ENCODE measurements around the gene RANBP3. TPM values are rescaled to one million over a fixed set of nuclear protein-coding genes. Genes with fewer than 3 reads are reported as not detected.

Gene RANBP3
- total RNA-seq, 1 donor from 2014 or later: 25.0 TPM

DNA sequence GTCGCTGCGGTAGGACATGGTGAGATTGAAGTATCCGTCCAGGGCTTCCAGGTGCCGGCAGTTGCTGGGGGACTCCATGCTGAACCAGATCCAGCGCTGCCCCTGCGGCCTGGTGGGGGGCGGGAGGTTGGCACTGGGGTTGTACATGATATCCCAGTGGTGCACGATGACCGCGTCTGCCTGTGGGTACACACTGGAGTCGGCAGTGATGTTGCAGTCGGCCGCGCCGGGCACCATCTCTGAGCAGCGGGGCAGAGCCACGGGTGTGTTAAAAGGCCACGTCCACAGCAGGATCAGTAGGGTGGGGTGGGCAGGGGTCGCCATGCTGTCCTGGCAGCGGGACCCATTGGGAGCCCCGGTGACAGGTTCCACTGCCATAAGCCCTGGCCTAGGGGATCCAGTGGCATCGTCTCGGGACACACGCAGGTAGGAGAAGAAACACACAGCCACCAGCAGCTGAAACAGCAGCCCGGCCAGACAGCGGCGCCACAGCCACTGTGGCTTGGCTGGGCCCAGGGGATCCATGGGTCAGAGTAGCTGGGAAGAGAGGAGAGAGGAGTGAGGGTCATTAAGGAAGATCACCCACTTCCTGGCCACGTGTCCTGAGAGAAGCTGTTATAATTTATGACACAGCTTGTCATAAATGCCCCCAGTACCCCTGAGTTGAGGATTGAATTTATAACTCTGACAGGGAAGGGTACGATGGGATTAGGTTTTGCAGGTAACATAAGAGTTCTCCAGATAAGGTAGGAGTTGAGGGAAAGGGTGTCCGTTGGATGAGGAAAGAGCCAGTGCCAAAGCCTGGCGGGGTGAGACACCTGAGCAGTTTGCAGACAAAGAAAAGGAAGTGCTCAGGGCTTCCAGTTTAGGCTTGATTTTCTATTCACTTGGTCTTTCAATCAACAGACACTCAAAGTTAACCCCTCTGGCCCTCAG is 110.5 kb downstream of the RANBP3 start:
- no peak overlapping the region for H3K4me3 ChIP-seq (ENCODE audit: low read depth, low read length)
- TF ChIP-seq, protein P1, sequence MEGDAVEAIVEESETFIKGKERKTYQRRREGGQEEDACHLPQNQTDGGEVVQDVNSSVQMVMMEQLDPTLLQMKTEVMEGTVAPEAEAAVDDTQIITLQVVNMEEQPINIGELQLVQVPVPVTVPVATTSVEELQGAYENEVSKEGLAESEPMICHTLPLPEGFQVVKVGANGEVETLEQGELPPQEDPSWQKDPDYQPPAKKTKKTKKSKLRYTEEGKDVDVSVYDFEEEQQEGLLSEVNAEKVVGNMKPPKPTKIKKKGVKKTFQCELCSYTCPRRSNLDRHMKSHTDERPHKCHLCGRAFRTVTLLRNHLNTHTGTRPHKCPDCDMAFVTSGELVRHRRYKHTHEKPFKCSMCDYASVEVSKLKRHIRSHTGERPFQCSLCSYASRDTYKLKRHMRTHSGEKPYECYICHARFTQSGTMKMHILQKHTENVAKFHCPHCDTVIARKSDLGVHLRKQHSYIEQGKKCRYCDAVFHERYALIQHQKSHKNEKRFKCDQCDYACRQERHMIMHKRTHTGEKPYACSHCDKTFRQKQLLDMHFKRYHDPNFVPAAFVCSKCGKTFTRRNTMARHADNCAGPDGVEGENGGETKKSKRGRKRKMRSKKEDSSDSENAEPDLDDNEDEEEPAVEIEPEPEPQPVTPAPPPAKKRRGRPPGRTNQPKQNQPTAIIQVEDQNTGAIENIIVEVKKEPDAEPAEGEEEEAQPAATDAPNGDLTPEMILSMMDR (IDR thresholded peaks at IDR 0.05; ENCODE audit: insufficient read depth, low read length, severe bottlenecking): no peak
- no peak for FAIRE-seq
- no peak for DNase-seq (ENCODE audit: low read depth)
- no peaks in the 10 kb centered on the region for H3K27me3 ChIP-seq (ENCODE audit: control insufficient read depth, insufficient read depth, low read length)
- H3K36me3 ChIP-seq (ENCODE audit: control insufficient read depth, insufficient read depth, low read length): no peaks in the 10 kb centered on the region

Other genes starting within 250 kb of the RANBP3 start
- 0.26 and 0.53 TPM in 2 replicates for gene PRR22, start 193.4 kb downstream of the RANBP3 start, total RNA-seq
- 26.8 and 55.5 TPM in 2 replicates for gene DUS3L, start 187.0 kb downstream of the RANBP3 start, total RNA-seq
- gene NRTN, start 173.1 kb downstream of the RANBP3 start, total RNA-seq: 0.51 and 1.3 TPM in 2 replicates
- 2.1 and 7.9 TPM in 2 replicates for gene FUT6, start 138.4 kb downstream of the RANBP3 start, total RNA-seq
- gene FUT3, start 126.7 kb downstream of the RANBP3 start, total RNA-seq: 16.1 and 40.8 TPM in 2 replicates
- gene FUT5, start 107.6 kb downstream of the RANBP3 start, total RNA-seq: 0.26 TPM in 1 of 2 replicates, not detected in the other
- gene NDUFA11, start 74.3 kb downstream of the RANBP3 start, total RNA-seq: 116 and 230 TPM in 2 replicates
- gene VMAC, start 73.3 kb downstream of the RANBP3 start, total RNA-seq: 3.8 and 4.5 TPM in 2 replicates
- 8.2 and 18.8 TPM in 2 replicates for gene CAPS, start 63.9 kb downstream of the RANBP3 start, total RNA-seq
- 2.4 and 5.6 TPM in 2 replicates for gene RFX2, start 132.4 kb upstream of the RANBP3 start, total RNA-seq
- gene ACSBG2, start 157.5 kb upstream of the RANBP3 start, total RNA-seq: not detected in 2 replicates